ENCODE measurements around the gene HIRA.

DNA sequence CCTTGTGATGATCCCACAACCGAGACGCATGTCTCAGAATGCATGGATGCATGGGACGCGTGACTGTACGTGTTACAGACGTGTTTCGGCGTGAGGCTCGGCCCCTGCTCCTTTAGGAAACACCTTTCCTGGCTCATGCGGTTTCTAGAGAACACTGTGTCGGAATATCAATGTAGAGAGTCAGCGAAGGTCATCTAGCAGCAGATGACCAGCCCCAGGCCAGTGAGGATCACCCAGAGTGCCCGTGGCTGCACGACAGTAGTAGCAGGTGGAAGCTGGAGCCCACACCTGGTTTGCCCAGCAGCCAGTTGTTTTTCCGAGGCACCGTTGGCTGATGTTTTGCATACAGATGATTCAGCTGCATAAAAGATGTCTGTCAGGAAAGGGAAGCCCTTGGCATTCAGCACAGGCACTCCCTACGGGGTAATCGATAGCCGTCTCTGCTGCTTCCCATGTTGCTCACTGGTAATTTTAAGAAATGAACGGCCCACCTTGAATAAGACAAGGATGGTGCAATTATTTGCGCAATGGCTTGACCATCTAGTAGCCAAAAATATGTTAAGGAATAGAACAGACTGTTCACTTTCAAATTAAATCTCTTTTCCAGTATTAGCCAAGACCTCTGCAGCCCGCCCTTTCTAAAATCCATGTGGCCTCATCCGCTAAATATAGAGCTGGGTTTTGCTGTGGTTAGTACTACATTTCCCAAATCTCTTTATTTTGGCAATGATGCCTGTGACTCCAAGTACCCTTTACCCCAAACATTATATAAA lies 138.9 kb downstream of the HIRA start:
- TF ChIP-seq EP300 (IDR thresholded peaks at IDR 0.05; ENCODE audit: low read length) (no peak), GATA2 (CRISPR knock-in tag; IDR thresholded peaks at IDR 0.05) (no peak), POLR2A (conservative IDR thresholded peaks at IDR 0.05) (no peak)
- TF ChIP-seq, protein P1, sequence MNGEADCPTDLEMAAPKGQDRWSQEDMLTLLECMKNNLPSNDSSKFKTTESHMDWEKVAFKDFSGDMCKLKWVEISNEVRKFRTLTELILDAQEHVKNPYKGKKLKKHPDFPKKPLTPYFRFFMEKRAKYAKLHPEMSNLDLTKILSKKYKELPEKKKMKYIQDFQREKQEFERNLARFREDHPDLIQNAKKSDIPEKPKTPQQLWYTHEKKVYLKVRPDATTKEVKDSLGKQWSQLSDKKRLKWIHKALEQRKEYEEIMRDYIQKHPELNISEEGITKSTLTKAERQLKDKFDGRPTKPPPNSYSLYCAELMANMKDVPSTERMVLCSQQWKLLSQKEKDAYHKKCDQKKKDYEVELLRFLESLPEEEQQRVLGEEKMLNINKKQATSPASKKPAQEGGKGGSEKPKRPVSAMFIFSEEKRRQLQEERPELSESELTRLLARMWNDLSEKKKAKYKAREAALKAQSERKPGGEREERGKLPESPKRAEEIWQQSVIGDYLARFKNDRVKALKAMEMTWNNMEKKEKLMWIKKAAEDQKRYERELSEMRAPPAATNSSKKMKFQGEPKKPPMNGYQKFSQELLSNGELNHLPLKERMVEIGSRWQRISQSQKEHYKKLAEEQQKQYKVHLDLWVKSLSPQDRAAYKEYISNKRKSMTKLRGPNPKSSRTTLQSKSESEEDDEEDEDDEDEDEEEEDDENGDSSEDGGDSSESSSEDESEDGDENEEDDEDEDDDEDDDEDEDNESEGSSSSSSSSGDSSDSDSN (IDR thresholded peaks at IDR 0.05; ENCODE audit: borderline replicate concordance in 1 of 2, low read depth in 2 of 2, low read length in 2 of 2), result no peak
